K562 (cell line): ENCODE results near the gene HPSE2.

ENCODE experiments used
- ATF4 ChIP-seq: fragments of 450-650 bp; formaldehyde crosslinking; IDR thresholded peaks from 2 replicates; pipeline ENCODE4 v1.4.0; 2022; ENCODE audit warnings: mild to moderate bottlenecking, moderate library complexity
- HDAC2 ChIP-seq: fragments of 450-650 bp; IDR thresholded peaks from 2 replicates; pipeline ENCODE4 v1.6.1; 2016; ENCODE audit warnings: mild to moderate bottlenecking
- HDAC6 ChIP-seq: IDR thresholded peaks from 2 replicates; pipeline ENCODE4 v1.6.1; 2012; ENCODE audit warnings: low read depth, mild to moderate bottlenecking, control low read depth, inconsistent platforms, low read length, moderate library complexity
- JUND ChIP-seq, 2 experiments: IDR thresholded peaks; 2 replicates in 1 of 2; 3 replicates in 1 of 2; pipeline ENCODE4 v1.6.1; 2011; ENCODE audit warnings: borderline replicate concordance in 2 of 2, low read depth in 2 of 2, low read length in 2 of 2, improper control_type of control experiment in 1 of 2, missing biosample characterization in 1 of 2, missing genetic modification characterization in 1 of 2, missing genetic modification reagents in 1 of 2
- POLR2A ChIP-seq: fragments of 450-650 bp; conservative IDR thresholded peaks from 2 replicates; pipeline ENCODE4 v1.6.1; 2016

GRCh38 chr10:99279626-99280111, 44.0 kb upstream of the HPSE2 start:
- no peak for TF ChIP-seq HDAC6
- no peak for TF ChIP-seq ATF4 (CRISPR knock-in tag)
- TF ChIP-seq HDAC2: no peak
- no peak for TF ChIP-seq POLR2A
- TF ChIP-seq JUND (IDR thresholded peaks at IDR 0.05; ENCODE audit: borderline replicate concordance, low read depth, low read length): no peak
- TF ChIP-seq JUND (tag; IDR thresholded peaks at IDR 0.05; ENCODE audit: borderline replicate concordance, low read depth, low read length): no peak
